SH-SY5Y (cell line): ENCODE data around the gene ITPR2.

Experiments used
- GATA2 ChIP-seq: IDR thresholded peaks from 2 replicates; pipeline ENCODE4 v1.6.1; 2011; ENCODE audit warnings: mild to moderate bottlenecking, low read depth, low read length
- GATA3 ChIP-seq: IDR thresholded peaks from 2 replicates; pipeline ENCODE4 v1.6.1; 2011; ENCODE audit warnings: low read depth, mild to moderate bottlenecking, low read length, moderate library complexity

- TF ChIP-seq GATA3 = no peak
- no peak for TF ChIP-seq GATA2
These were observed 14.4 kb downstream of the ITPR2 start for GRCh38 chr12:26818636-26819035.
